ENCODE results near the gene NUP107.

The NUP107 gene

GRCh38 chr12:68743356-68743755 lies 56.6 kb downstream of the NUP107 start:
- DNase-seq (ENCODE audit: low spot score): no peak

- no peak for DNase-seq (ENCODE audit: low spot score)
Observed at GRCh38 chr12:68745376-68745903, 58.7 kb downstream of the NUP107 start.

DNA sequence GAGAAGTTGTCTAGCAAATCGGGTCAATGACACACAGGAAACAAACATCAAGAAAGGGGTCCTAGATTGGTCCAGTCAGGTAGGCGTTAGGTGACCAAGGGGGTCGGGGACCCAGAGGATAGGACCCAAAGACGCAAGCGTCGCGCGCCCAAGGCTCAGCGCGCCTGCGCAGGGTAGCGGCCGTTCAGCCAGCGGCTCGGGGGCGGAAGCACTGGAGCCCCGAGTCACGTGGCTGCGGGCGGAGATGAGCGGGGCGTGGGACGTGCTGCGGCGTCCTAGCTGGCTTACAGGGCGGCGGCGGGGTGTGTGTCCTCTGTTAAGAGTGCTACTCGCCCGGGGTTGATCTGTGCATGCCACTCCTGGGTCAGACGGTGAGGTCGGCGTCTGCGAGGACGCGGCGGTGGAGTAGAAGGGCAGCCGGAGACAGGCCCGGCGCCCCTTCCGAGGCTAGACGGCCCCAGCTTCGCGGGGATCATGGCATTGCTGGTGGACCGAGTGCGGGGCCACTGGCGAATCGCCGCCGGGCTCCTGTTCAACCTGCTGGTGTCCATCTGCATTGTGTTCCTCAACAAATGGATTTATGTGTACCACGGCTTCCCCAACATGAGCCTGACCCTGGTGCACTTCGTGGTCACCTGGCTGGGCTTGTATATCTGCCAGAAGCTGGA lies 59.3 kb downstream of the NUP107 start, which contains the start of gene SLC35E3:
TSS of gene SLC35E3 (plus strand) at position 273 of the 668 bp plus-strand sequence. CDS start at position 475, 202 bp downstream.
- peak; percentile 89 for DNase-seq (ENCODE audit: low spot score)

- peak; percentile 25 for DNase-seq (ENCODE audit: low spot score)
Observed at GRCh38 chr12:68746572-68747180, 59.9 kb downstream of the NUP107 start.

DNA sequence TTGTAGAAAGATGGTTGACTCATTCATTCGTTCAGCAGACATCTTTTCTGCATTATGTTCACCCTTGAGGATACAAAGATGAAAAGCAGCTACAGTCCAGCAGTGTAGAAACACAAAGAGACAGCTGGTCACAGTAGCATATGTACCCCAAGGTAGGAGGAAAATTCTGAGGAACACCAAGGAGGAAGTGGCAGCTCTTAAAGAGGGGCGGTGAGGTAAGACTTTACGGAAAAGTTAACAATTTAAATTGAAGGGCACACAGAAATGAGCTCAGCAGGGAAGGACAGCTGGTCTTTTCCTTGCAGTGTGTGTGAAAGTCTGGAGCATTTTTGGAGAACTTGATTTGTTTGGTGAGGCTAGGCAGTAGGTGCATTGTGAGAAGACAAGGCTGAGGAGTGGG lies 62.7 kb downstream of the NUP107 start:
- no peak for DNase-seq (ENCODE audit: low spot score)

GRCh38 chr12:68749861-68750260 lies 63.1 kb downstream of the NUP107 start:
- DNase-seq (ENCODE audit: low spot score): no peak

- DNase-seq (ENCODE audit: low spot score): no peak
Observed at GRCh38 chr12:68750506-68750905, 63.7 kb downstream of the NUP107 start.

DNA sequence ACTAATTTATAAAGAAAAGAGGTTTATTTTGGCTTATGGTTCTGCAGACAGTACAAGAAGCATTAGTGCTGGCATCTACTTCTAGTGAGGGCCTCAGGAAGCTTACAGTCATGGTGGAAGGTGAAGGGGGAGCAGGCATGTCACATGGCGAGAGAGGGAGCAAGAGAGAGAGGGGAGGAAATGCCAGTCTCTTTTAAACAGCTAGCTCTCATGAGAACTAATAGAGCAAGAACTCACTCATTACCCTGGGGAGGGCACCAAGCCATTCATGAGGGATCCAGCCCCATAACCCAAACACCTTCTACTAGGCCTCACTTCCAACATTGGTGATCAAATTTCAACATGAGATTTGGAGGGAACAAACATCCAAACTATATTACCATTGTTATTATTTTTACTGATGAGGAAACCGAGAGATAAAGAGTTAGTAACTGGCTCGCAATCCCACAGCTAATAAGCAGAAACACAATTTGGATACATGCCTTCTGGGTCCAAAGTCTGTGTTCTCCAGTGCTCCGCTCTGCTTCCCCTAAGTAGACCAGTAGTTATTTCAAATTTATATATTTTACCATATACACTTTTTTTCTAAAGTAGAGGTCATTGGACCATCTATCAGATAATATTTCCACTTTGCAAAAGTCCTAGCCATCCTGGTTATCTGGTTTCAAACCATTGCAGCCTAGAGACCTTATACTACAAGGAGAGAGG lies 68.9 kb downstream of the NUP107 start:
- no peak for DNase-seq (ENCODE audit: low spot score)

DNA sequence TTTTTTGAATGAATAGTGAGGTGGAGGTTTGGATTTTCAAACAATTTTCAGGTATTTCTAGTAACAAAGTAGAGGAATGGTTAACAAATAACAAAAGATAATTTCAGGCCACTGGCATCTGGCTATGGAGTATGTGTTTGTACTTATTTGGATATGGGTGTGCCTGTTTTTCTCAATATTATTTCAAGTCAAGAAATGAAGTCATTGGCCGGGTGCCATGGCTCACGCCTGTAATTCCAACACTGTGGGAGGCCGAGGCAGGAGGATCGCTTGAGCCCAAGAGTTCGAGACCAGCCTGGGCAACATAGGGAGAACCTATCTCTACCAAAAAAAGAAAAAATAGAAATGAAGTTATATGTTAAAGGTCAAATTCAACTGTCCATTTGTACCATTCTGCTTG lies 73.1 kb downstream of the NUP107 start:
- no peak for DNase-seq (ENCODE audit: low spot score)

DNA sequence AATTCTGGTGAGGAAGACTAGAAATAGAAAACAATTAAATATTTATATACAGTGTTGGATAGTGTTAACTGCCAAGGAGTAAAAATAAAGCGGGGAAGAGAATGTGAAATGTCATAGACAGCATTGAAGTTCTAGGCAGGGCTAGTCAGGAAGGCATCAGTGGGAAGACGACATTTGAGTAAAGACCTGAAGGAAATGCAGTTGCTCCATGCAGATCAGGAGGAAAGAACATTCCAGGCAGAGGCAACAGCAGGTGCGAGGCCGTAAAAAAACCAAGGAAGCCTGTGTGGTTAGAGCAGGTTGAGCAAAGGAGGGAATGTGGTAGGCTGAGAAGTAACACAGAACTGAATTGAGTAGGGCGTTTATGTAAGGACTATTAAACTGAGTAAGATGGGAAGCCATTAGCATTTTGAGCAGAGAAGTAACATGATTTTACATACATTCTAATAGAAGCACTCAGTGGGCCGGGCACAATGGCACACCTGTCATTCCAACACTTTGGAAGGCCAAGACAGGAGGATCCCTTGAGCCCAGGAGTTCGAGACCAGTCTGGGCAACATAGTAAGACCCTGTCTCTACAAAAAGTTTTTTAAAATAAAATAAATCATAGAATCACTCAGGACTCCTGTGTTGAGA lies 74.1 kb downstream of the NUP107 start:
- DNase-seq (ENCODE audit: low spot score): no peak

DNA sequence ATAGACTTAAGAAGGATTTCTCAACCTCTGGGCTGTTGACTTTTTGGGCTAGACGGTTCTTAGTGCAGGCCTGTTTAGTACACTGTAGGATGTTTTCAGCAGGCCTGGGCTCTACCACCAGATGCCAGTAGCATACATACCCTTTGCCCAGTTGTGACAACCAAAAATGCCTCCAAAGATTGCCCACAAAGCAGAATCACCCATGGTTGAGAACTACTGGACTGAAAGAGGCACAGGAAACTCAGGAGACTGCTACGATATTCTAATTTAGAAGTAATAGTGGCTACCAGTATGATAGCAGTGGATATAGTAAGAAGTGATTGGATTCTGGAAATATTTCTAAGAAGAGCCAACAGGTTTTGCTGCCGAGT lies 74.6 kb downstream of the NUP107 start:
- DNase-seq (ENCODE audit: low spot score): no peak

DNA sequence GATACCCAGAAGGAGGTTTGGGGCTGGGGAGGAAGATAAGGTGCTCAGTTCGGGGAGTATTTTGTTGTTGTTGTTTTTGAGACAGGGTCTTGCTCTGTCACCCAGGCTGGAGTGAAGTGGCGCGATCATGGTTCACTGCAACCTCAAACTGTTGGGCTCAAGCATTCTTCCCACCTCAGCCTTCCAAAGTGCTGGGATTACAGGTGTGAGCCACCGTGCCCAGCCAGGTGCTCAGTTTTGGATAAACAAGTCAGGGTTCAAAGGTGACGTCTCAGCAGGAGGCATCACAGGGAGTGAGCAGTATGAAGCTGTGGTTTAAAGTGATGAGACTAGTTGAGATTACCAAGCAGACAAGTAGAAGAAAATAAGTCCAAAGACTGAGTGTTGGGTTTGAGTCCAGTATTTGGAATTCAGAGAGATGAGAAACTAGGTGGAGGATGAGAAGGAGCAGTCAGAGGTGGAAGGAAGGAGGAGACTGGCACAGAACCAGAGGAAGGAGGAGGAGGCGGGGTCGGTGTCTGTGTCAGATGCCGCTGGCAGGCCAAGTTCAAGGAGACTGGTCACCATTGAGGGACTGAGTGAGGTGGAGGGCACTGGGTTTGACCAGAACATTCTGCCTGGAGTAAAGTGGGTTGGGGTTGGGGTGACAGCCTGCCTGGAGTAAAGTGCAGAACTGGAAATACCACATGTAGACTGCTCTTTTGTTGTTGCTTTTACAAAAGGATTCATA lies 75.3 kb downstream of the NUP107 start:
- DNase-seq (ENCODE audit: low spot score): no peak

DNA sequence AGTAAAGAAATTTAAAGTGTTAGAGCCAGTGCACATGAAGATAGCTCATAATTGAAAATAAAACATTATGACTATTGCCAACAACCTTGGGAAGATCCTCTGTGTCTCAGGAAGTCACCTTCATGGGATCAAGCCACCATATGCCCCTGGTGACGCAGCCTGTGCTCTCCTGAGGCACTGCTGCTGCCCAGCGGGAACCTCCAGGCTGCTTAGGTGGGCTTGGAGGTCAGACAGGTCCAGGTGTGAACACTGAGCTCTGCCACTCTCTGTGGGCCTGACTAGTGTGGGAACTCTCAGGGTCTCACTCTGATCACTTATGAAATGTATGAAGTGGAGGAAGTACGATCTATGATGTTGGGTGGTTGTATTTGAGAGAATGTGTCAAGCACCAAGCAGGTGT lies 75.9 kb downstream of the NUP107 start:
- no peak for DNase-seq (ENCODE audit: low spot score)

- no peak for DNase-seq (ENCODE audit: low spot score)
Observed at GRCh38 chr12:68765696-68766095, 78.9 kb downstream of the NUP107 start.

DNA sequence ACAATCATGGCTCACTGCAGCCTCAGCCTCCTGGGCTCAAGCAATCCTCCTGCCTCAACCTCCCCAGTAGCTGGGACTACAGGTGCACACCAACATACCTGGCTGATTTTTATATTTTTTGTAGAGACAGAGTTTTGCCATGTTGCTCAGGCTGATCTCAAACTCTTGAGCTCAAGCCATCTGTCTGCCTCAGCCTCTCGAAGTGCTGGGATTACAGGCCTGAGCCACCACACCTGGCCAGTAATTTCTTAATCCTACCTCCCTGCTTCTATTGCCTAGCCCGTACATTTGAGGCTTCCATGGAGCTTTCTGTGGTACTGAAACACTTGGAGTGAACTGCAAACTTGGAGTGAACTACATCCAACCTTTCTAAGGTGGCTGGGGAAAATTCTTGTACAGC lies 79.9 kb downstream of the NUP107 start:
- no peak for DNase-seq (ENCODE audit: low spot score)

GRCh38 chr12:68767191-68767590 lies 80.4 kb downstream of the NUP107 start:
- no peak for DNase-seq (ENCODE audit: low spot score)

DNA sequence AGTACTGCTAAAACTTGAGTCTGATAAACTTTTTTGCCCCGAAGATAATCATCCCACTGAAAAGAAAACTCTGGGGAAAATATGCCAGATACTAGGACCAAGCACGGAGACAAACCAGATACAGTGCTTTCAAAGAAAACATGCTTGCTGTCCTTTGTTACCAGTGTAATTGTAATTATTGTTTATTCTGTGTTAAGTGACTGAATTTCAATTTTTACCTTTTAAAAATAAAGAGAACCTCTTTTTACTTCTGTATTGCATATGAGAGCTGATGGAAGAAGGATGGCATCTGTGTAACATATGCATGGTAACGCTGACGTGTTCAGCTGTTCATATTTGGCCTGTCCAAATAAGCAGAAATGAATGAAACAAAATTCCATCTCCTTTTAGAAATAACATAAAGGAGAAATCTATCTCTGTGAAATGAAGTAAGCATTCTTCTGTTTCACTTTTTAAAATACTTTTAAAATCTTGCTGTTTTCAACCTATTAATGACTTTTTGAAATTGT lies 81.7 kb downstream of the NUP107 start:
- no peak for DNase-seq (ENCODE audit: low spot score)

DNA sequence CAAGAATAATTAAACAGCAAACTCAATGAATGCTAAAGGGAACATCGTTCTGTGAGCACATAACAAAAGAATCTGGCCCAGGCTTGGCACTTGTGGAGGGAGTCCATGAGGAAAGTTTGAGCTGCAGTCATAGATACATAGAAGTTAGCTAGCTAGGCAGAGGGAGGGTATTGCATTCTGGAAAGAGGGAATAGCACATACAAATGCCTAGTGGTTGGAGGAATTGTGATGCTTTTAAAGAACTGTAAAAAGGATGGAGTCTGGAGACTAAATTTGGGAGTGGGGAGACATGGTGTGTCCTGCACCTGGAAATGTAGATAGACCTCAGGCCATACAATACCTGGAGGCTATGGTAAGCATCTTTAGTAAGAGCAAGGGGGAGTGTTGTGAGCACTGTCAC lies 83.2 kb downstream of the NUP107 start:
- DNase-seq (ENCODE audit: low spot score): no peak

DNA sequence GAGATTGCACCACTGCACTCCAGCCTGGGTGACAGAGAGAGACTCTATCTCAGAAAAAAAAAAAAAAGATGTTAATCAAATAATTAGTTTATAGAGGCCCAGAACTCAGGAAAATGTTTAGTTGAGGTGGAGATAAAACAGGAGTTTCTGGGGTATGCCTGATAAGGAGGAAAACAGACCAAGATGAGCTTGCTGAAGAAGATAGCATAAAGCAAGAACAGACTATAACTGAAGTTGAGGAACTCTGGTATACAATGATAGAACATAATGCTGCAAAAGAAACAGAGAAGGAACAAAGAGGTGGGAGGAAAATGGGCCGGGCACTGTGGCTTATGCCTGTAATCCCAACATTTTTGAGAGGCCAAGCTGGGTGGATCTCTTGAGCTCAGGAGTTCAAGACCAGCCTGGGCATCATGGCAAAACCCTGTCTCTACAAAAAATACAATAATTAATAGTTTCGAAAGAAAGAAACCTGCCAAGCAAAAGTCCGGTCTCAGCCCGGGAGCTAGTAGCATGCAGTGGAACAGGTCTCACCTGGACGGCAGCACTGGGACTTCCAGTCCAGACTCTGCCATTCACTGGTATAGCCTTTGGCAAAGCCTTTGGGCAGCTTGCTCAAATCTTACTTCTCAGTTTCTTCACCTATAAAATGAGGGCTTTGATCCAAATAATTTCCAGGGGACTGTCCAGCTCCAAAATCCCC lies 84.6 kb downstream of the NUP107 start:
- no peak for DNase-seq (ENCODE audit: low spot score)

GRCh38 chr12:68772714-68773113 lies 85.9 kb downstream of the NUP107 start:
- DNase-seq (ENCODE audit: low spot score): no peak

- DNase-seq (ENCODE audit: low spot score): no peak
Observed at GRCh38 chr12:68773582-68773981, 86.8 kb downstream of the NUP107 start.
